Gastroesophageal sphincter (tissue), 4 donors: Measurements from ENCODE around the gene KRT38. TPM values are rescaled to one million over a fixed set of nuclear protein-coding genes. Genes with fewer than 3 reads are reported as not detected.
A peak's percentile ranks its signal among the peaks of the same experiment; 100 is the strongest.

ENCODE experiments used
- ATAC-seq: fragments of 150-250 bp; one replicate; pipeline ENCODE4 v1.9.1; 2016; ENCODE audit warnings: mild to moderate bottlenecking, moderate library complexity
- H3K27ac ChIP-seq, 4 donors: fragments of 200-600 bp; sonication (generic) in 3 of 4; 1 replicate in 3 of 4; 2 replicates in 1 of 4; pipeline ENCODE4 v1.5.1; 2016 to 2019
- H3K27me3 ChIP-seq: fragments of 200-600 bp; sonication (generic); one replicate; pipeline ENCODE4 v1.5.1; 2019
- H3K36me3 ChIP-seq, 2 donors: fragments of 200-600 bp; sonication (generic); one replicate each; pipeline ENCODE4 v1.5.1; 2019; ENCODE audit warnings: control low read depth in 1 of 2
- H3K4me1 ChIP-seq, 3 donors: fragments of 200-600 bp; sonication (generic); 1 replicate in 2 of 3; 2 replicates in 1 of 3; pipeline ENCODE4 v1.5.1; 2016 to 2019; ENCODE audit warnings: control low read depth in 2 of 3
- H3K4me3 ChIP-seq, 2 donors: fragments of 200-600 bp; sonication (generic); one replicate each; pipeline ENCODE4 v1.5.1; 2019; ENCODE audit warnings: mild to moderate bottlenecking in 1 of 2, moderate library complexity in 1 of 2
- H3K9me3 ChIP-seq, 3 donors: fragments of 200-600 bp; sonication (generic); one replicate each; pipeline ENCODE4 v1.5.1; 2017 to 2019; ENCODE audit warnings: control low read depth in 2 of 3
- EP300 ChIP-seq: sonication (generic); formaldehyde crosslinking; IDR thresholded peaks from one replicate; pipeline ENCODE4 v1.6.1; 2017; ENCODE audit warnings: antibody characterized with exemption, mild to moderate bottlenecking
- POLR2A ChIP-seq, 2 donors: fragments of 450-650 bp; IDR thresholded peaks; one replicate each; pipeline ENCODE4 v1.6.1; 2017; ENCODE audit warnings: antibody characterized with exemption in 2 of 2, mild to moderate bottlenecking in 2 of 2, moderate library complexity in 1 of 2
- POLR2AphosphoS5 ChIP-seq: sonication (generic); formaldehyde crosslinking; IDR thresholded peaks from one replicate; pipeline ENCODE4 v1.6.1; 2017; ENCODE audit warnings: antibody characterized with exemption
- WGBS, 2 donors: methylation state at CpG; one replicate each; pipeline ENCODE4 v1.1.5; 2018; ENCODE audit warnings: low coverage in 1 of 2; 5-methylcytosine and 5-hydroxymethylcytosine counted together
- total RNA-seq, 4 donors: library from RNA; depleted of rRNA; stranded (reverse); fragments of >200 nt; gene quantifications; one replicate each; pipeline ENCODE4 v1.1.0, GENCODE V29; 2016
- TF ChIP-seq, protein P1 (sequence below), 4 experiments: fragments of 200-600 bp in 2 of 4; fragments of 450-650 bp in 2 of 4; sonication (generic) in 1 of 4; IDR thresholded peaks; one replicate each; pipeline ENCODE4 v1.5.1; 2017 to 2019; ENCODE audit warnings: antibody characterized with exemption in 4 of 4, mild to moderate bottlenecking in 2 of 4, moderate library complexity in 2 of 4

The KRT38 gene
- not detected for total RNA-seq

- Histone ChIP-seq H3K9me3 (no peaks in the 10 kb centered on the region), H3K4me1 (no peaks in the 10 kb centered on the region), H3K4me3 (no peak within 1 kb of the TSS), H3K27ac (no peak within 1 kb of the TSS), H3K27me3 (peaks cover 6% of the 10 kb centered on the region), H3K36me3 (no peaks in the 10 kb centered on the region)
- no peak for ATAC-seq
- WGBS, 2 donors: 86 to 92% methylated on average over 2 to 4 of the region's 10 CpGs
- TF ChIP-seq EP300: no peak
- TF ChIP-seq POLR2AphosphoS5: no peak
- no peak for TF ChIP-seq POLR2A (IDR thresholded peaks at IDR 0.05)
- TF ChIP-seq, protein P1, sequence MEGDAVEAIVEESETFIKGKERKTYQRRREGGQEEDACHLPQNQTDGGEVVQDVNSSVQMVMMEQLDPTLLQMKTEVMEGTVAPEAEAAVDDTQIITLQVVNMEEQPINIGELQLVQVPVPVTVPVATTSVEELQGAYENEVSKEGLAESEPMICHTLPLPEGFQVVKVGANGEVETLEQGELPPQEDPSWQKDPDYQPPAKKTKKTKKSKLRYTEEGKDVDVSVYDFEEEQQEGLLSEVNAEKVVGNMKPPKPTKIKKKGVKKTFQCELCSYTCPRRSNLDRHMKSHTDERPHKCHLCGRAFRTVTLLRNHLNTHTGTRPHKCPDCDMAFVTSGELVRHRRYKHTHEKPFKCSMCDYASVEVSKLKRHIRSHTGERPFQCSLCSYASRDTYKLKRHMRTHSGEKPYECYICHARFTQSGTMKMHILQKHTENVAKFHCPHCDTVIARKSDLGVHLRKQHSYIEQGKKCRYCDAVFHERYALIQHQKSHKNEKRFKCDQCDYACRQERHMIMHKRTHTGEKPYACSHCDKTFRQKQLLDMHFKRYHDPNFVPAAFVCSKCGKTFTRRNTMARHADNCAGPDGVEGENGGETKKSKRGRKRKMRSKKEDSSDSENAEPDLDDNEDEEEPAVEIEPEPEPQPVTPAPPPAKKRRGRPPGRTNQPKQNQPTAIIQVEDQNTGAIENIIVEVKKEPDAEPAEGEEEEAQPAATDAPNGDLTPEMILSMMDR (IDR thresholded peaks at IDR 0.05): no peak
Observed at GRCh38 chr17:41440531-41441033, at the start of gene KRT38. Gene KRT38 (minus strand): TSS chr17:41440983. CDS start chr17:41440921, 62 bp downstream.

GRCh38 chr17:41489531-41489930 lies 48.7 kb upstream of the KRT38 start, which contains the start of gene KRT36:
Gene KRT36 (minus strand): TSS chr17:41489910. CDS start chr17:41489864, 46 bp downstream.
- H3K4me3 ChIP-seq: no peak within 1 kb of the TSS
- WGBS, 2 donors: no CpG with 5 or more reads among the region's 12 CpGs
- TF ChIP-seq EP300 (no peak), POLR2AphosphoS5 (no peak), POLR2A (IDR thresholded peaks at IDR 0.05) (no peak)
- TF ChIP-seq, protein P1 (IDR thresholded peaks at IDR 0.05): no peak
- no peaks in the 10 kb centered on the region for H3K36me3 ChIP-seq
- no peaks in the 10 kb centered on the region for H3K27me3 ChIP-seq
- no peaks in the 10 kb centered on the region for H3K9me3 ChIP-seq
- H3K4me1 ChIP-seq: peaks cover 0 to 11% (median 5%) of the 10 kb centered on the region in 3 donors
- no peak within 1 kb of the TSS for H3K27ac ChIP-seq
- ATAC-seq: no peak

DNA sequence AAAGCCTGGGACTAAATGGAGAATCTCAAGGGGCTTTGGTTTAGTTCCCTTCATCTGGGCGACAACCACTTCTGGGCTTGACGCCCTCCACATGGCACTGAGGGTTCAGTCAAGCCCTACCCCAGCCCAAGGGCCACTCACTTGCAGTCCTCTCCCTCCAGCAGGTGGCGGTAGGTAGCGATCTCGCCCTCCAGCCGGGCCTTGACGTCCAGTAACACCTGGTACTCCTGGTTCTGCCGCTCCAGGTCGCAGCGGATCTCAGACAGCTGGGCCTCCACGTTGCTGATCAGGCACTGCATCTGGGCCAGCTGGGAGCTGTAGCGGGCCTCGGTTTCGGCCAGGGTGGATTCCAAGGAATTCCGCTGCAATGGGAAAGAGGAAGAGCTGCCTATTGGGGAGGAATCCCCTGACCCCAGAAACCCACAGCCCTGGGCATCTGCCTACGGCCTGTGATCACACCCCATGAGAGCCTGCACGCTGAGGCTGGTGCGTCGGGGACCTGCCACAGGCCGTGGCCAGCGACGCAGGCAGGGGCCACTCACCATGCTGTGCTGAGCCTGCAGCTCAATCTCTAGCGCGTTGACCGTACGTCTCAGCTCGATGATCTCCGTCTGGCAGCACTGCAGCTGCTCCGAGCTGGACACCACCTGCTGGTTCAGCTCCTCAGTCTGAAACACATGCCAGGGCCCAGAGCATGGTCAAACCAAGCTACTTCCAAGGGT lies 46.2 kb upstream of the KRT38 start:
- Histone ChIP-seq H3K27ac (no peak overlapping the region), H3K36me3 (no peaks in the 10 kb centered on the region), H3K4me3 (no peak overlapping the region), H3K4me1 (peaks cover 0 to 2% (median 0%) of the 10 kb centered on the region in 3 donors), H3K27me3 (no peaks in the 10 kb centered on the region), H3K9me3 (no peaks in the 10 kb centered on the region)
- WGBS, 2 donors: 76 to 86% methylated on average over 10 to 14 of the region's 29 CpGs
- no peak for TF ChIP-seq POLR2AphosphoS5
- TF ChIP-seq, protein P1 (IDR thresholded peaks at IDR 0.05): peak in 1 of 4 experiments; percentile 19
- ATAC-seq: no peak

DNA sequence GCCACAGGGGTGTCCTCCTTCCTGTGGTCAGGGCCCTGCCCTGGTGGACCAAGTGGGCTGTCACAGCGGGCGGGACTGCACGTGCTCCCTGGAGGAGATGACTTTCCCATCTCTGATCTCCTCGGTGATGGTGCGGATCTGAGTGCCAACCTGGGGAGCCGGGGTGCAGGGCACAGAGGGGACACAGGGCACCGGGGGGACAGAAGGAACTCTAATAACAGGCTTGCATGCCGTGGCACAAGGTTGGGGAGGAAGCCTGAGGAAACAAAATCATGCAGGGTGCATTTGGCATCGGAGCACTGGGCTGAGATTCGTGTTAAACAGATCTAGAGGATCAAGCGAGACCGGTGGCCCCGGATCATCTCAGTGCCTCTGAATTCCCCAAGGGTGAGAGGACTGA lies 45.5 kb upstream of the KRT38 start:
- TF ChIP-seq, protein P1 (IDR thresholded peaks at IDR 0.05): no peak
- TF ChIP-seq EP300 (no peak), POLR2AphosphoS5 (no peak), POLR2A (IDR thresholded peaks at IDR 0.05) (no peak)
- 87 to 88% methylated on average over 3 to 10 of the region's 13 CpGs for WGBS, 2 donors
- ATAC-seq: no peak
- Histone ChIP-seq H3K27me3 (no peaks in the 10 kb centered on the region), H3K9me3 (no peaks in the 10 kb centered on the region), H3K27ac (no peak overlapping the region), H3K4me1 (no peaks in the 10 kb centered on the region), H3K4me3 (no peak overlapping the region), H3K36me3 (no peaks in the 10 kb centered on the region)
